Liver (tissue), 3 donors: ENCODE measurements around the gene STX16.

ENCODE experiments used
- ATF3 ChIP-seq: IDR thresholded peaks from 2 replicates; pipeline ENCODE4 v1.6.1; 2016; ENCODE audit warnings: antibody characterized with exemption
- CTCF ChIP-seq: fragments of 150-350 bp; IDR thresholded peaks from 2 replicates; pipeline ENCODE4 v1.5.1; 2017; ENCODE audit warnings: improper control_type of control experiment, low read depth, low read length; ENCODE audit not compliant: missing input control
- GABPA ChIP-seq, 2 donors: IDR thresholded peaks in 1 of 2; conservative IDR thresholded peaks in 1 of 2; 2 replicates each; pipeline ENCODE4 v1.6.1; 2016; ENCODE audit warnings: antibody characterized with exemption in 2 of 2, mild to moderate bottlenecking in 1 of 2, moderate library complexity in 1 of 2
- HNF4A ChIP-seq, 2 donors: conservative IDR thresholded peaks; 2 replicates each; pipeline ENCODE4 v1.6.1; 2016; ENCODE audit warnings: antibody characterized with exemption in 2 of 2, mild to moderate bottlenecking in 2 of 2
- HNF4G ChIP-seq: IDR thresholded peaks from 2 replicates; pipeline ENCODE4 v1.6.1; 2016; ENCODE audit warnings: antibody characterized with exemption
- JUND ChIP-seq, 2 donors: IDR thresholded peaks; 2 replicates each; pipeline ENCODE4 v1.6.1; 2016; ENCODE audit warnings: antibody characterized with exemption in 2 of 2
- MAX ChIP-seq: IDR thresholded peaks from 2 replicates; pipeline ENCODE4 v1.6.1; 2016; ENCODE audit warnings: antibody characterized with exemption
- RAD21 ChIP-seq, 2 donors: IDR thresholded peaks; 2 replicates each; pipeline ENCODE4 v1.6.1; 2016; ENCODE audit warnings: antibody characterized with exemption in 2 of 2, mild to moderate bottlenecking in 2 of 2
- RXRA ChIP-seq, 2 donors: IDR thresholded peaks; 2 replicates each; pipeline ENCODE4 v1.6.1; 2017 to 2018; ENCODE audit warnings: antibody characterized with exemption in 2 of 2, mild to moderate bottlenecking in 1 of 2
- SP1 ChIP-seq: IDR thresholded peaks from 2 replicates; pipeline ENCODE4 v1.6.1; 2018; ENCODE audit warnings: antibody characterized with exemption, mild to moderate bottlenecking
- TAF1 ChIP-seq: conservative IDR thresholded peaks from 2 replicates; pipeline ENCODE4 v1.6.1; 2016; ENCODE audit warnings: antibody characterized with exemption, mild to moderate bottlenecking
- YY1 ChIP-seq: IDR thresholded peaks from 2 replicates; pipeline ENCODE4 v1.6.1; 2016; ENCODE audit warnings: antibody characterized with exemption, mild to moderate bottlenecking
- TF ChIP-seq, protein P1 (sequence below): IDR thresholded peaks from 2 replicates; pipeline ENCODE4 v1.6.1; 2016; ENCODE audit warnings: antibody characterized with exemption, mild to moderate bottlenecking
- donor health status: healthy.
- donor health status: healthy.

DNA sequence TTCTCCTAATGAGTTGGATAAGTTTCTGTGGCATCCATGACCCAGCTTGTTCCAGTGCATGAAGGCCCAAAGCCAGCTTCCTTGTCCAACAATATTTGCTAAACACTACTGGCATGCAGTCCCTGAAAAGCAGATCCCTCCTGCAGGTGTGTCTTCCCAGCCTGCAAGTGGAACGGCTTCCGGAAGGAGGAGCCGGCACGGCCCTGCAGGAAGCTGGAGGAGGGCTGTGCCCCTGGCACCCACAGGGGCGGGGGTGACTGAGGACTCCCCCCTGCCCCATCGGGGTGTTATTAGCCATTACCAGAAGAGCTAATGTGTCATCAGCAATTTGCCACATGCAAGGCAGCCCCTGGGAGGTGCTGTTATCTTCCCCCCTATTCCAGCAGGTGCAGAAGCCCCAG is 68.9 kb downstream of the STX16 start:
- no peak for TF ChIP-seq TAF1
- TF ChIP-seq, protein P1, sequence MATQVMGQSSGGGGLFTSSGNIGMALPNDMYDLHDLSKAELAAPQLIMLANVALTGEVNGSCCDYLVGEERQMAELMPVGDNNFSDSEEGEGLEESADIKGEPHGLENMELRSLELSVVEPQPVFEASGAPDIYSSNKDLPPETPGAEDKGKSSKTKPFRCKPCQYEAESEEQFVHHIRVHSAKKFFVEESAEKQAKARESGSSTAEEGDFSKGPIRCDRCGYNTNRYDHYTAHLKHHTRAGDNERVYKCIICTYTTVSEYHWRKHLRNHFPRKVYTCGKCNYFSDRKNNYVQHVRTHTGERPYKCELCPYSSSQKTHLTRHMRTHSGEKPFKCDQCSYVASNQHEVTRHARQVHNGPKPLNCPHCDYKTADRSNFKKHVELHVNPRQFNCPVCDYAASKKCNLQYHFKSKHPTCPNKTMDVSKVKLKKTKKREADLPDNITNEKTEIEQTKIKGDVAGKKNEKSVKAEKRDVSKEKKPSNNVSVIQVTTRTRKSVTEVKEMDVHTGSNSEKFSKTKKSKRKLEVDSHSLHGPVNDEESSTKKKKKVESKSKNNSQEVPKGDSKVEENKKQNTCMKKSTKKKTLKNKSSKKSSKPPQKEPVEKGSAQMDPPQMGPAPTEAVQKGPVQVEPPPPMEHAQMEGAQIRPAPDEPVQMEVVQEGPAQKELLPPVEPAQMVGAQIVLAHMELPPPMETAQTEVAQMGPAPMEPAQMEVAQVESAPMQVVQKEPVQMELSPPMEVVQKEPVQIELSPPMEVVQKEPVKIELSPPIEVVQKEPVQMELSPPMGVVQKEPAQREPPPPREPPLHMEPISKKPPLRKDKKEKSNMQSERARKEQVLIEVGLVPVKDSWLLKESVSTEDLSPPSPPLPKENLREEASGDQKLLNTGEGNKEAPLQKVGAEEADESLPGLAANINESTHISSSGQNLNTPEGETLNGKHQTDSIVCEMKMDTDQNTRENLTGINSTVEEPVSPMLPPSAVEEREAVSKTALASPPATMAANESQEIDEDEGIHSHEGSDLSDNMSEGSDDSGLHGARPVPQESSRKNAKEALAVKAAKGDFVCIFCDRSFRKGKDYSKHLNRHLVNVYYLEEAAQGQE, result no peak
- TF ChIP-seq CTCF, result no peak
- no peak for TF ChIP-seq HNF4G
- TF ChIP-seq JUND (IDR thresholded peaks at IDR 0.05), result no peak
- TF ChIP-seq SP1, result no peak
- TF ChIP-seq RAD21 (IDR thresholded peaks at IDR 0.05), result no peak
- no peak for TF ChIP-seq RXRA (IDR thresholded peaks at IDR 0.05)
- TF ChIP-seq ATF3, result no peak
- no peak for TF ChIP-seq MAX
- no peak for TF ChIP-seq GABPA (IDR thresholded peaks at IDR 0.05 in 1 of 2, conservative IDR thresholded peaks at IDR 0.05 in 1 of 2)
- TF ChIP-seq HNF4A (conservative IDR thresholded peaks at IDR 0.05), result no peak
- no peak for TF ChIP-seq YY1
